ENCODE data around the gene NUP37.
"Not testable (repeated sequence)": the region's sequence is repeated elsewhere in the genome, so short reads cannot be mapped to it uniquely, and the experiment has no call there.

Gene NUP37

GRCh38 chr12:102080842-102081241 lies 39.1 kb downstream of the NUP37 start:
- H3K27ac ChIP-seq (ENCODE audit: low read length) = no peak overlapping the region
- no peaks in the 10 kb centered on the region for H3K27me3 ChIP-seq (ENCODE audit: insufficient read depth, low read length)
- no peak overlapping the region for H3K9ac ChIP-seq (ENCODE audit: low read depth, low read length)
- H3K36me3 ChIP-seq (ENCODE audit: insufficient read depth, low read depth, low read length) = peaks cover 78% of the 10 kb centered on the region
- H3K9me3 ChIP-seq (ENCODE audit: insufficient read depth, low read depth, low read length) = no peaks in the 10 kb centered on the region
- no peak overlapping the region for H3K4me3 ChIP-seq (ENCODE audit: low read length)
- H3K4me1 ChIP-seq (ENCODE audit: insufficient read depth, low read length) = no peaks in the 10 kb centered on the region

GRCh38 chr12:102072092-102072491 lies 47.8 kb downstream of the NUP37 start:
- not testable (repeated sequence) for H3K4me1 ChIP-seq (ENCODE audit: insufficient read depth, low read length); H3K9me3 ChIP-seq (ENCODE audit: insufficient read depth, low read depth, low read length); H3K9ac ChIP-seq (ENCODE audit: low read depth, low read length); H3K4me3 ChIP-seq (ENCODE audit: low read length); H3K27me3 ChIP-seq (ENCODE audit: insufficient read depth, low read length); H3K27ac ChIP-seq (ENCODE audit: low read length)
- H3K36me3 ChIP-seq (ENCODE audit: insufficient read depth, low read depth, low read length) = peaks cover 32% of the 10 kb centered on the region

- no peaks in the 10 kb centered on the region for H3K4me1 ChIP-seq (ENCODE audit: insufficient read depth, low read length)
- H3K27me3 ChIP-seq (ENCODE audit: insufficient read depth, low read length) = no peaks in the 10 kb centered on the region
- H3K9me3 ChIP-seq (ENCODE audit: insufficient read depth, low read depth, low read length) = no peaks in the 10 kb centered on the region
- H3K4me3 ChIP-seq (ENCODE audit: low read length) = no peak overlapping the region
- no peak overlapping the region for H3K9ac ChIP-seq (ENCODE audit: low read depth, low read length)
- peaks cover 9% of the 10 kb centered on the region; the same call in 1 of the 2 replicates for H3K36me3 ChIP-seq (ENCODE audit: insufficient read depth, low read depth, low read length)
- no peak overlapping the region for H3K27ac ChIP-seq (ENCODE audit: low read length)
Observed at GRCh38 chr12:102069707-102070106, 50.2 kb downstream of the NUP37 start.

GRCh38 chr12:102067574-102068258 lies 52.2 kb downstream of the NUP37 start:
- Histone ChIP-seq H3K27ac (ENCODE audit: low read length) (no peak overlapping the region), H3K9me3 (ENCODE audit: insufficient read depth, low read depth, low read length) (no peaks in the 10 kb centered on the region), H3K27me3 (ENCODE audit: insufficient read depth, low read length) (no peaks in the 10 kb centered on the region), H3K4me3 (ENCODE audit: low read length) (no peak overlapping the region), H3K4me1 (ENCODE audit: insufficient read depth, low read length) (no peaks in the 10 kb centered on the region), H3K36me3 (ENCODE audit: insufficient read depth, low read depth, low read length) (no peaks in the 10 kb centered on the region), H3K9ac (ENCODE audit: low read depth, low read length) (no peak overlapping the region)

- Histone ChIP-seq H3K36me3 (ENCODE audit: insufficient read depth, low read depth, low read length) (no peaks in the 10 kb centered on the region), H3K27ac (ENCODE audit: low read length) (no peak overlapping the region), H3K4me1 (ENCODE audit: insufficient read depth, low read length) (no peaks in the 10 kb centered on the region), H3K9ac (ENCODE audit: low read depth, low read length) (no peak overlapping the region), H3K27me3 (ENCODE audit: insufficient read depth, low read length) (no peaks in the 10 kb centered on the region), H3K9me3 (ENCODE audit: insufficient read depth, low read depth, low read length) (no peaks in the 10 kb centered on the region), H3K4me3 (ENCODE audit: low read length) (no peak overlapping the region)
Observed at GRCh38 chr12:102064476-102064875, 55.4 kb downstream of the NUP37 start.

- no peak overlapping the region for H3K27ac ChIP-seq (ENCODE audit: low read length)
- no peaks in the 10 kb centered on the region for H3K9me3 ChIP-seq (ENCODE audit: insufficient read depth, low read depth, low read length)
- no peaks in the 10 kb centered on the region for H3K27me3 ChIP-seq (ENCODE audit: insufficient read depth, low read length)
Observed at GRCh38 chr12:102063069-102063468, 56.8 kb downstream of the NUP37 start.

GRCh38 chr12:102062419-102062806 lies 57.5 kb downstream of the NUP37 start:
- no peaks in the 10 kb centered on the region for H3K27me3 ChIP-seq (ENCODE audit: insufficient read depth, low read length)
- no peaks in the 10 kb centered on the region for H3K36me3 ChIP-seq (ENCODE audit: insufficient read depth, low read depth, low read length)
- peak overlapping the region; percentile 88 for H3K4me3 ChIP-seq (ENCODE audit: low read length)
- no peaks in the 10 kb centered on the region for H3K9me3 ChIP-seq (ENCODE audit: insufficient read depth, low read depth, low read length)
- H3K27ac ChIP-seq (ENCODE audit: low read length) = no peak overlapping the region
- H3K4me1 ChIP-seq (ENCODE audit: insufficient read depth, low read length) = no peaks in the 10 kb centered on the region
- no peak overlapping the region for H3K9ac ChIP-seq (ENCODE audit: low read depth, low read length)

More at GRCh38 chr12:102063069-102063468, 56.8 kb downstream of the NUP37 start:
- Histone ChIP-seq H3K4me1 (ENCODE audit: insufficient read depth, low read length) (no peaks in the 10 kb centered on the region), H3K4me3 (ENCODE audit: low read length) (no peak overlapping the region), H3K36me3 (ENCODE audit: insufficient read depth, low read depth, low read length) (no peaks in the 10 kb centered on the region), H3K9ac (ENCODE audit: low read depth, low read length) (no peak overlapping the region)

GRCh38 chr12:102061560-102062418 lies 58.1 kb downstream of the NUP37 start, which contains the start of gene WASHC3:
Gene WASHC3 (minus strand): TSS chr12:102061991. CDS start chr12:102061962, 29 bp downstream.
- Histone ChIP-seq H3K27ac (ENCODE audit: low read length) (no peak within 1 kb of the TSS), H3K27me3 (ENCODE audit: insufficient read depth, low read length) (no peaks in the 10 kb centered on the region), H3K36me3 (ENCODE audit: insufficient read depth, low read depth, low read length) (no peaks in the 10 kb centered on the region), H3K9ac (ENCODE audit: low read depth, low read length) (peak within 1 kb of the TSS; percentile 71; the same call in 1 of the 2 replicates), H3K4me1 (ENCODE audit: insufficient read depth, low read length) (no peaks in the 10 kb centered on the region), H3K9me3 (ENCODE audit: insufficient read depth, low read depth, low read length) (no peaks in the 10 kb centered on the region), H3K4me3 (ENCODE audit: low read length) (peak within 1 kb of the TSS; percentile 88)

GRCh38 chr12:102061096-102061559 lies 58.8 kb downstream of the NUP37 start:
- H3K9ac ChIP-seq (ENCODE audit: low read depth, low read length) = peak overlapping the region; percentile 71; the same call in 1 of the 2 replicates
- H3K27me3 ChIP-seq (ENCODE audit: insufficient read depth, low read length) = no peaks in the 10 kb centered on the region
- H3K4me3 ChIP-seq (ENCODE audit: low read length) = peak overlapping the region; percentile 88
- H3K27ac ChIP-seq (ENCODE audit: low read length) = no peak overlapping the region
- H3K36me3 ChIP-seq (ENCODE audit: insufficient read depth, low read depth, low read length) = no peaks in the 10 kb centered on the region
- H3K4me1 ChIP-seq (ENCODE audit: insufficient read depth, low read length) = no peaks in the 10 kb centered on the region
- H3K9me3 ChIP-seq (ENCODE audit: insufficient read depth, low read depth, low read length) = no peaks in the 10 kb centered on the region

- H3K36me3 ChIP-seq (ENCODE audit: insufficient read depth, low read depth, low read length) = no peaks in the 10 kb centered on the region
- no peak overlapping the region for H3K27ac ChIP-seq (ENCODE audit: low read length)
Observed at GRCh38 chr12:102059343-102059742, 60.6 kb downstream of the NUP37 start.

GRCh38 chr12:102054345-102054744 lies 65.6 kb downstream of the NUP37 start:
- Histone ChIP-seq H3K9ac (ENCODE audit: low read depth, low read length) (no peak overlapping the region), H3K4me3 (ENCODE audit: low read length) (no peak overlapping the region), H3K4me1 (ENCODE audit: insufficient read depth, low read length) (no peaks in the 10 kb centered on the region), H3K27me3 (ENCODE audit: insufficient read depth, low read length) (no peaks in the 10 kb centered on the region), H3K36me3 (ENCODE audit: insufficient read depth, low read depth, low read length) (no peaks in the 10 kb centered on the region), H3K27ac (ENCODE audit: low read length) (no peak overlapping the region), H3K9me3 (ENCODE audit: insufficient read depth, low read depth, low read length) (no peaks in the 10 kb centered on the region)

More at GRCh38 chr12:102059343-102059742, 60.6 kb downstream of the NUP37 start:
- Histone ChIP-seq H3K9ac (ENCODE audit: low read depth, low read length) (no peak overlapping the region), H3K27me3 (ENCODE audit: insufficient read depth, low read length) (no peaks in the 10 kb centered on the region), H3K9me3 (ENCODE audit: insufficient read depth, low read depth, low read length) (no peaks in the 10 kb centered on the region), H3K4me3 (ENCODE audit: low read length) (no peak overlapping the region), H3K4me1 (ENCODE audit: insufficient read depth, low read length) (no peaks in the 10 kb centered on the region)

- H3K4me1 ChIP-seq (ENCODE audit: insufficient read depth, low read length) = no peaks in the 10 kb centered on the region
- H3K27ac ChIP-seq (ENCODE audit: low read length) = no peak overlapping the region
- no peak overlapping the region for H3K4me3 ChIP-seq (ENCODE audit: low read length)
- no peak overlapping the region for H3K9ac ChIP-seq (ENCODE audit: low read depth, low read length)
- H3K9me3 ChIP-seq (ENCODE audit: insufficient read depth, low read depth, low read length) = no peaks in the 10 kb centered on the region
- H3K36me3 ChIP-seq (ENCODE audit: insufficient read depth, low read depth, low read length) = no peaks in the 10 kb centered on the region
- H3K27me3 ChIP-seq (ENCODE audit: insufficient read depth, low read length) = no peaks in the 10 kb centered on the region
Observed at GRCh38 chr12:102053062-102053349, 66.9 kb downstream of the NUP37 start.
